Right renal cortex interstitium (tissue), 3 donors: ENCODE measurements around the gene G0S2. TPM values are rescaled to one million over a fixed set of nuclear protein-coding genes. Genes with fewer than 3 reads are reported as not detected.
"Not testable (repeated sequence)": the region's sequence is repeated elsewhere in the genome, so short reads cannot be mapped to it uniquely, and the experiment has no call there.

ENCODE experiments used
- DNase-seq, 3 donors: peaks; one replicate each; pipeline ENCODE4 v3.0.0-alpha.2; 2013; ENCODE audit warnings: low read depth in 3 of 3, low spot score in 2 of 3
- polyA plus RNA-seq, 3 donors: library from polyadenylated mRNA; unstranded; fragments of 120-200 nt; gene quantifications; one replicate each; pipeline ENCODE4 v1.2.1, GENCODE V29; 2013; ENCODE audit not compliant: insufficient read length in 3 of 3

The G0S2 gene
- polyA plus RNA-seq, 3 donors: 9.3 to 13.7 (median 12.0) TPM

DNA sequence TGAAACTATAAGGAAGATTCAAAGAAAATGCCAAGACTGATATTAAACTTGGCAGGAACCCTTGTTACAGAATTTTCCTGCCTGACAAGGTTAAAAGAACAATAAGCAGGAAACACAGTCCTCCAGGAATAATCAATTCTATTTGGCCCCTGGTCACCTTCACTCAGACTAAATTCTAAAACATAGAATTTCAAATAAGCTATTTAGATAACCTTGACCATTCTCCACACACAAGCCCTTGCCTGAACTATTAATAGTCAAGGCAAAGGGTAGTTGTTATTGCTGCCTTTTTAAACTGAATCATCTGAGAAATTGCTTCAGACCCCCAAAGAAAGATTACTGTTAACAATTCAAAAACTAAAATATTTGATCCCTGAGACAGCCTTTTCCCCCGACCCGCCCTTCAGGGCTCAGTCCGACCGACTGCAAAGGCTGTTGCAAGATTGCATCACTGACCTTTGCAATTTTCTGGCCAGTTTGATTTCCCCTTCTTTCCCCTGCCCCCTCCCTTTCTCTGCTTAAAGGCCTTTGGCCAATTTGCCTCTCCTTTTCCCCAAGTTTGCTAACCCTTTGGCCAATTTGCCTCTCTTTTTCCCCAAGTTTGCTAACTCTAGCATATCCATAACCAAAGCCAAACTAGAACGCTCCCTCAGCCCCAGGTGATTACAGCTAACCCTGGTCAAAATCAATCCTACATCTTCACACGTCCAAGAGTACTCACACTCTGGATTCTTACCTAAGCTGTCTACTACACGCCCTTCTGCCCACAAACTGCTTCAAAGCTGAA lies 1.4 kb upstream of the G0S2 start:
- no peak for DNase-seq

DNA sequence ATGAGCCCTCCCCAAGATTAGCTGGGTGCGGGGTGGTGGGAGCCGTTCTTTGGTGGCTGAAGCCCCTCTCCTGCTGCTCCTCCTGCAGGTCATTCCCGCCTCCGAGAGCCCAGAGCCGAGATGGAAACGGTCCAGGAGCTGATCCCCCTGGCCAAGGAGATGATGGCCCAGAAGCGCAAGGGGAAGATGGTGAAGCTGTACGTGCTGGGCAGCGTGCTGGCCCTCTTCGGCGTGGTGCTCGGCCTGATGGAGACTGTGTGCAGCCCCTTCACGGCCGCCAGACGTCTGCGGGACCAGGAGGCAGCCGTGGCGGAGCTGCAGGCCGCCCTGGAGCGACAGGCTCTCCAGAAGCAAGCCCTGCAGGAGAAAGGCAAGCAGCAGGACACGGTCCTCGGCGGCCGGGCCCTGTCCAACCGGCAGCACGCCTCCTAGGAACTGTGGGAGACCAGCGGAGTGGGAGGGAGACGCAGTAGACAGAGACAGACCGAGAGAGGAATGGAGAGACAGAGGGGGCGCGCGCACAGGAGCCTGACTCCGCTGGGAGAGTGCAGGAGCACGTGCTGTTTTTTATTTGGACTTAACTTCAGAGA lies 448 bp downstream of the G0S2 start:
- DNase-seq: no peak

DNA sequence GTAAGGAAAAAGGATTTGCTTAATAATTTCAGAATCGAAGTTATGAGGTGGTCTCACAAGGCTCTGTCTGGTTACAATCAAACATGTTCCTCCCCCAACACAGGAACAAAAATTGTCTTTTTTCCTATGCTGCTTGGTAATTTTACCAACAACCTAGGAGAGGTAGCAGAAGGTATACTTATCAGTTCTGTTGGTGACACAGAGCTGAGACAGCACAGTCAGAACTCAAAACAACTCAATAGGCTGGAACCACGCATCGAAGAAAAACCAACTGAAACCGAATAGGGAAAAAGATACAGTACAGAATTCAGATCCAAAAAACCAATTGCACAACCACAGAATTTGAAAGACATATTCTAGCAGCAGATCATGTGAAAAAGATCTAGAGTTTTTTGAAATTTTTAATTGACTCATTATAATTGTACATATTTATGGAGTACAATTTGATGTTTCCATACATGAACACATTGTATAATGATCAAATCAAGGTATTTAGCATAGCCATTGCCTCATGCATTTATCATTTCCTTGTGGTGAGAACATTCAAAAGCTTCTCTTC lies 3.8 kb downstream of the G0S2 start:
- no peak for DNase-seq

DNA sequence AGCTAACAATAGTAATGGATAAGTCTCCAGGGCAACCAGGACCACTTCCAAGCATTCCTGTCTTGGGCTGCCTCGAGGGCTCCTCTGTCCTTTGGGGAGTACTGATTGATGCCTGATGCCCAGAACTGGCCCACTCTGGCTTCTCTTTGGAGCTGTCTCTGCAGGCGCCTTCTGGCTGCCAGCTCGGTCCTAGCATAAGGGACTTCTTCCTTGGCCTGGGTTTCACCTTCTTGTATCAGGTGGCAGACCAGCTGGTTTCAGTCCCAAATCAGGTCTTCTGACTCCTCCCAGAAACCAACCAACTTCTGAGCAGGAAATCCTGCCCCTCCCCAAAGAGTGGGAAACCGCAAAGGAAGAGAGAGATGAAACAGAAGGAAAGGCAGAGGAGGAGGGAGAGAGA lies 10.6 kb downstream of the G0S2 start:
- DNase-seq: no peak

DNA sequence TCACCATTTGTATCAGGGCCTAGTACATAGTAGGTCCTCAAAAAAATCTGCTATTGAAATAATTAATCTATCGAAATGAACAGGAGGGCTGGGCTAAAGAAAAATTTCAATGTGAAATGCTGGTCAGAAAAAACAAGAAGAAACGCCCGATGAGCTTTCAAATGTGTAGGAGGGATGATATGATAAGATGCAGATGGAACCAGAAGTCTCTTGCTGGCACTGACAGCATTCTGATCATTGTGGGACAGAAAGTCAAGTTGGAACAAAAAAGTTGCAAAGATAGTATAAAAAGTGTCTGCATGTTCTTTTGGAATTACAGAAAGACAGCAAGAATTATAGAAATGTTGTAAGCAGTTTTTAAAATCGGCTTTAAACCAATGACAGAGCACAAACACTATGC lies 11.1 kb downstream of the G0S2 start:
- DNase-seq: no peak

DNA sequence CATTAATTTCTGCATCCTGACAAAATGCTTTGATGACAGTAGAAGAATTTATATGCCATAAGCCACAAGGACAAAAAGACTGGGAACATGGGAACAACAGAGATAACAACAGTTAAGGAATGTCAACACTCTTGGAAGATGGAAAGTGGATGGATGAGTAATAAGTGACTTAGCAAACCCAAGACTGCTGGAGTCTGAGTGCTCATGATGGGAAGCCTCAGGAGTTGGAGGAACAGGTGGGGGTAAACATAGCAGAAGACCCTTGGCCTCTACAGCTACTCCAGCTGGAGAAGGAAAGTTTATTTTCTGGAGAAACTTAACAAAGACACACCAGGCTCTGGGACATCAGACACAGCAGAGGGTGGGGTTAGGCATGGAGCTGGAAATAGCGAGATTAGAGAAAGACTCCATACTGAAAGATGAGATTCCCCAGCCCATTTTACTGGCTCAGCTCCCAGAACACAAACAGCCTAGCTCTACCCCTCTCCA lies 13.6 kb downstream of the G0S2 start:
- DNase-seq: no peak

DNA sequence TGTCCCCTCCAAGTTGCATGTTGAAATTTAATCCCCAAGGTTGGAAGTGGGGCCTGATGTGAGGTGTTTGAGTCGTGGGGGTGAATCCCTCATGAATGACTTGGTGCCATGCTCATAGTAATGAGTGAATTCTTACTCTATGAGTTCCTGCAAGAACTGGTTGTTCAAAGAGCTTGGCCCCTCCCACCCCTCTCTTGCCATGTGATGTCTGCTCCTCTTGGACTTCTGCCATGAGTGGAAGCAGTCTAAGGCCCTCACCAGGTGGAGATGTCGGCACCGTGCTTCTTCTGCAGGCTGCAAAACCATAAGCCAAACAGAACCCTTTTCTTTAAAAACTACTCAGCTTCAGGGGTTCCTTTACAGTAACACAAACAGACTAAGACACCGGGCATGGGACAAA lies 14.3 kb downstream of the G0S2 start:
- DNase-seq: no peak

DNA sequence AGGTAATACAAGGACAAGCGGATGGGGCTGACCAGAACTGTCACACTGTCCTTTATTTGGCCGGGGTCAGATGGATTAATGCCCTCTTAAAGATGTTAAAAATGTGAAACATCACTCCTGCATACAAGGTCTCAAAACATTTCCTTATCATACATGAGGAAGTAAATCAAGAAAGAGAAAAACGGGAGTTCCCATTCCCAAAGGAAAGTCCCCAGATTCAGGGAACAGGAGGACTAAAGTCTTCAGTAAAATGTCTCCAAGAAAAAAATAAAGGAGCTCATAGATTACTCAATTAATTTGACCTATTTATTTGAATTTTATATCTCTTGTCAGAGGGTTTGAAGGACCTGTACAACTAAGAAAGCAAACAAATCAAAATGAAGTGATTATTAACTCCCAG lies 16.0 kb downstream of the G0S2 start:
- no peak for DNase-seq

DNA sequence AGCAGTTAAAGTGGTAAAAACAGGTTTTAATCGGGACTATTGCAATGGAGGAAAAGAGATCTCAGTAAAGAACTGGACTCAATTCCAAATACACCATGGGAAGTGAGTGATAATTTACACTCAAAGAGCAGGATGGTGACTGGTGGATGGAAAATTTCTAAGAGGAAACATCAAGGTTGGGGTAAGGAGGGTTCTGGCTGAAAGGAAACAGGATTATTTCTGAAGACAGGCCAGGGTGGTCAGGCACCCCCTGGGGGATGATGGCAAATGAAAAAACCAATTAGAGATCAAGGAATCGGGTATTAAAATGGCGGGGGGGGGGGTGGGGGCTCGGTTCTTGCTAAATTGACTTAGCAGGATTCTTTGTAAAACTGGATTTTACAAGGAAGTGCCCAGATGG lies 17.1 kb downstream of the G0S2 start:
- DNase-seq: no peak

DNA sequence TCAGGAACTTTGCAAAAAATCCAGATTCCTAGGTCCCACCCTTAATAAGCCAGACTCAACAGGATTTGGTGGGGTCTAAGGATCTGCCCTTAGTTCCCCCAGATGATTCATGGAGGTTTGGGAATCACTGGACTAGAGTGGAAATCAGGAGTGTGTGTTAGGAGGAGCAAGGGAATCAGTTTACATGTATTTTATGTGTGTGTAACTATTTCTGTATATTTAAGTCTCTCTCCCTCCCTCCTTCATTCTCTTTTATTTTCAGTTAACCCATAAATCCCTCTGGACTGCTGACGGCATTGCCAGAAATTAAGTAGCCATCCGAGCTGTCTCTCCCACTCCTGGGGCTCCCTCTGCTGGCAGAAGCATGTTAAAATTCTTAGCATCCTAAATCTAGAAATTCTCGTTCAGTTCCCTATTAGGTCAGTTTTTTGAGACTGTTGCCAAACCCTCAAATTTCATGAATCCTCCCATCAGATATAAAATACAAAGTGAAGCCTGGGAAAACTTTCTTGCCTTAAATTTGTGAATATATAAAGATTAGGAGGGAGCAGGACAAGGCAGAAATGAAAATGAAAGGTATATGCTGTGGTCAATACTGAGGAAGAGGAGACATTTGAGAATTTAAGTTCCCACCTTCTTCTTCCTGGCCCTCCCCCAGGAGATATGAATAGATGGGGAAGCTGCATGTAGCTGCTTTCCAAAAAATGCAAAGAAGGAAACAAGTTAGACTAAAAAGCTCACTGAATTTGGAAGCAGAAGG lies 17.7 kb downstream of the G0S2 start:
- DNase-seq: peak in 2 of 3 donors; percentile 65 to 68

DNA sequence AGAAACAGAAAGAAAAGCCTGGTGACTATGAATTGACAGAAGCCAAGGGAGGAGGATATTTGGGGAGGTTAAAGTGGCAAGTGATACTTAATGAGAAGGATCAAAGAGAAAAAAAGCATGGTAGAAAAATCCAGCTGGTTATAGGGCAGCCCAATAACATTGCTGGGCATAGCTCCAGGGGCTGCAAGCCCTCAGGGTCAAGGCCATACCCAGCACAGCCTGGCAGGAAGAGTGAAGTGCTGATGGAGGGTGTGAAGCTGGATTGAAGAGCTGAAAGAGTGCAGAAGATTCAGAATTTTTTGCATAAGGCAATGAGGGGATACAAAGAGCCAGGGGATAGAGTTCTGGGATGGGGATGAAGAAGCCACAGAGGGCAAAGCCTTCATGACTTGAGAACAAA lies 21.5 kb downstream of the G0S2 start:
- DNase-seq: no peak

DNA sequence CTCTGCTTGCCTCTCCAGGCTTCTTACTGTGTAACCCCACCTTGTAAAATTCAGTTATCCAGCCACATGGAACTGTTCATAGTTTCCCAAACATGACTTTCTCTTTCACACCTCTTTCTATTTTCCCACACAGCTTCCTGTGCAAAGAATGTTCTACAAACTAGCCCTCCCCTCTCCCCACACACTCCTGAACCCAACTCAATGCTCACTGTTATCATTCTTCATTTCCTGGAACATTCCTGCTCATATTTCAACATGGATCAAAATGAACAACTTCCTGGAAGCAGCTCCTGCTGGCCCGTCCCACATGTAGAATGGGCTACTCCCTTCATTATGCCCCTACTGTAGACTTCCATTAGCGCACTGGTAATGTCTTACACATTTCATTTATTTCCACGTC lies 21.9 kb downstream of the G0S2 start:
- DNase-seq: no peak

DNA sequence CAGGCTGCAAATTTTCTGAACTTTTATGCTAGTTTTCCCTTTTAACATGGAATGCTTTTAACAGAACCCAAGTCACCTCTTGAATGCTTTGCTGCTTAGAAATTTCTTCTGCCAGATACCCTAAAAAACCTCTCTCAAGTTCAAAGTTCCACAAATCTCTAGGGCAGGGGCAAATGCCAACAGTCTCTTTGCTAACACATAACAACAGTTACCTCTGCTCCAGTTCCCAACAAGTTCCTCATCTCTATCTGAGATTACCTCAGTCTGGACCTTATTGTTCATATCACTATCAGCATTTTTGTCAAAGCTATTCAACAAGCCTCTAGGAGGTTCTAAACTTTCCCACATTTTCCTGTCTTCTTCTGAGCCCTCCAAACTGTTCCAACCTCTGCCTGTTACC lies 25.5 kb downstream of the G0S2 start:
- not testable (repeated sequence) for DNase-seq

DNA sequence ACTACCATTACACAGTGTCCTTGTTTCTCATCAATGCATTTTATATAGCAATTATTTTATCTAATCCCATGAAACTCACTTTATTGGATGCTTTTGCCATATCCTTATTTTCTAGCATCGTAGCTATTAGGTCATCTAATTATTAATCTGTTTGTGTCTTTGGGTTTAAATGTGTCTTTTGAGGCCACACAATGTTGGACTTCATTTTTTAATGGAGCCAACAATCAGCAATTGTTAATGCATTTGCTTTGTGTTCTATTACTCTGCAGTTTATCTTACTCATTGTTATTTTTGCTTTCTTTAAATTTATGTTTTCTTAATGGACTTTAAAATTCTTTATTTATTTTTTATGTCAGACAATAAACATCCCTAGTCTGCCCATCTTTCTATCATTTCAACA lies 27.6 kb downstream of the G0S2 start:
- no peak for DNase-seq

DNA sequence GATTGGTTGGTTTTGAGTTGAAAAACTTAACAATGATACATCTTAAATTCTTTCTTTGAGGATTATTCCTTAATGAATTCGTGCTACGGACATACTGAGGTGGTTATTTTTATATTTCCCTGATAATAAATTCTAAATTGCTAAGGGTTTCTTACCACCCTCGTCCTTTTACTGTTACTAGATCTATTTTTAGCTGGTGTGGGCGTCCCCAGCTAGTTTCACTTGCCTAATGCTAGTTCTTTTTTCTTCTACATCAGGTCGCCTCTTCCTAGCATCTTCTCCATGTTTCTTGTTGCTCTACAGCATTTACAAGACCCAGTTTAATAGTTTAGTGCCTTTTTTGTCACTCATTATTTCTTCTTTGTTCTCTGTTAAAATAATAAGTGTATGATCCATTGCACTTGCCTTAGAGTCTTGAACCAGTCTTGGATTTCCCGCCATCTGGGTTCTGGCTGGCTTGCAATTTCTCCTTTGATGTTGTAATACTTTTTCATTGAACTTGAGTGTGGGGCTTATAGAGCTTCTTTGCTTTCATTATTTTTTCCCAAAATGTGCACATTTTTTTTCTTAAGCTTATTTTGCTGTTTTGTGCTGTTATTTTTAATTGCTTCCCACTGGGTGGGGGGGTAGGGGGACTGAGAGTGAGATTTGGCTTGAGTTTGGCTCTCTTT lies 28.8 kb downstream of the G0S2 start:
- no peak for DNase-seq

DNA sequence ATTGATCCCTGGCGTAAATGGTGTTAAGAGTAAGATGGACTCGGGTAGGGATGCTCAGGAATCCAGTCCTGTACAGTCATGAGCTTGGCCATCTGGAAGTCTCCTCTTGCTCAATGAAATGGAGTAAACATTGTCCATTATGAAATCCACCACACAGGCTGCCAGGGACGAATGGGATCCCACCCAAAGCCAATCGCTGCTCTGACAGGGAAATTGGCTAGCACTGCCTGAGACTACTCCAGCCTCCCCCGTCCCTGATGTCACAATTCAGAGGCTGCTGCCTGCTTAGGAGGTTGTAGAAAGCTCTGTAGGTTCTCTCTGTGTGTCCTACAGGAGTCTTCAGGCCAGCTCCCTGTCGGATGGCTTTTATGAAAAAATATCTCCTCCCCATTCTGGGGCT lies 29.4 kb downstream of the G0S2 start, which contains the start of gene HSD11B1:
HSD11B1 (plus strand) TSS at position 263 of the 400 bp plus-strand sequence; CDS start at position 360, 97 bp downstream.
- DNase-seq: no peak

DNA sequence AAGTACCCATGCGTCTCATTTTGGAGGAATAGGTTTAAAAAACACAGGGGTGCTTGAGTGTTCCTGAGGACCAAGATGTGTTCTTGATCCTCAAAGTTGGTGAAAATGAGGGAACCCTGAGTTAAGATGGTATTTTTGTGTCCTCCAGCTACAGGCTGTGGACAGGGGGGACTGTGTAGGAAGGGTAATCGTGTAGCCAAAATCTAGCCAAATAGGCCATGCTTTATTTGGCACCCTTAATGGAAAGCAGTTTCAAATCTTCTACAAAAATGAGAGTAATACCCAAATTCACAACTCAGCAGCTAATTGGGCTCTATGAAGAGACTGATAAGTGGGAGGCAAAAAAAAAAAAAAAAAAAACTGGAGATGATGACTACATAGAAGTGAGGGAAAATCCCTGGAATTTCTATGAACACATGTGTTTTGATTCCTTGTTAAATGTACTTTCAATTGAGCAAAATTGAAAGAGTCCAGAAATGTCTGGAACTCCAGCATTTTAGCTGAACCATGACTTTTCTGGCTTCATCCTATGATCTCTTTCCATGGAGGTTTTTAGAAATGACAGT lies 29.9 kb downstream of the G0S2 start:
- DNase-seq: no peak

DNA sequence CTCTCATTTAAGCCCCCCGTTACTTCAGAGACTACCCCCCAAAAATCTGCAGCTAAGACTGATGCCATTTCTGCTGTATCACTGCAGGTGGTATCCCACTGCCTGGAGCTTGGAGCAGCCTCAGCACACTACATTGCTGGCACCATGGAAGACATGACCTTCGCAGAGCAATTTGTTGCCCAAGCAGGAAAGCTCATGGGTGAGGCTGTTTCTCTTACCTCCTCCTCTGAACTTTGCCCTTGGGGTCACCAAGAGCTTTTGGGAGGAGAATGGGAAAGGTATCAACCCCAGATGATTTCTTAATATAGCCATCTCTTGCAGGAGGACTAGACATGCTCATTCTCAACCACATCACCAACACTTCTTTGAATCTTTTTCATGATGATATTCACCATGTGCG lies 31.4 kb downstream of the G0S2 start:
- DNase-seq: no peak

DNA sequence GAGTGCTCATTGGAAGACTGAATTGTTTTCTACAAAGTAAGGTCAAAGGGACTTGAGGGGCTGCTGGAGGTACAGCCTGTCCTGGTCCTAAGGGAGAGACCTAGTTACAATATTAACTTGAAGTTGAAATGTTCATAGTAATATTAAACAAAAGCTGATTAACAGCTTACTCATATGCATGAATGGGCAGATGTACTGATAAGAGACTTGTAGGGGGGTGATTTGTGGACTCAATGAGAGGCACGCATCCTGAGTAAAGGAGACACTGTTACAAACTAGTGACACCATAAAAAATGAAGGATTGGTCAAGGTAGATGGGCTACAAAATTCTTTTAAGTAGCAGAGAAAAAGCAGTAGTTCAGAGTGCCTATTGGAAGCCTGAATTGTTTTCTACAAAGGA lies 32.1 kb downstream of the G0S2 start:
- DNase-seq: no peak

DNA sequence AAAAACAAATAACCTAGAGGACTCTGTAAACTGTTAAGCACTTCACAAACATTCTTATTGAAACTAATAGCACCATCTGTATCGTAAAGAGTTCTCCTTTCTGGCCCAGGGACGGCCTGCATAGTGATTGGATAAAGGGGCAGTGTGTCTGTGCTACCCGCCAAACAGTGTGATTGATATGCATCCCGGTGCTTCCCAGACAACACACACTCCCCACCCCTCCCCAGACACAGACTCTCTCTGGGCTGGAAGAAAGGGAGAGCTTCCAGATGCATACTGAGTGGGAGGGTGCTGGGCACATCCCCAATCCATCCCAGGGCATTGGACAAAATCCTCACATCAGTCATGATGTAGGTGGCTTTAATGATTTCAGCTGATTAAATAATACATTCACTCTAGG lies 33.1 kb downstream of the G0S2 start:
- DNase-seq: no peak
